Hematopoietic multipotent progenitor cell treated with erythropoietin and hydrocortisone succinate and interleukin-3 and kit ligand, for 8 days (in vitro differentiated cells): ENCODE data around the gene PKNOX2.

Experiments
- DNase-seq: peaks from one replicate; pipeline ENCODE4 v3.0.0-alpha.2; 2015

Gene PKNOX2

GRCh38 chr11:125289419-125290098 is 125.0 kb downstream of the PKNOX2 start:
- no peak for DNase-seq

DNA sequence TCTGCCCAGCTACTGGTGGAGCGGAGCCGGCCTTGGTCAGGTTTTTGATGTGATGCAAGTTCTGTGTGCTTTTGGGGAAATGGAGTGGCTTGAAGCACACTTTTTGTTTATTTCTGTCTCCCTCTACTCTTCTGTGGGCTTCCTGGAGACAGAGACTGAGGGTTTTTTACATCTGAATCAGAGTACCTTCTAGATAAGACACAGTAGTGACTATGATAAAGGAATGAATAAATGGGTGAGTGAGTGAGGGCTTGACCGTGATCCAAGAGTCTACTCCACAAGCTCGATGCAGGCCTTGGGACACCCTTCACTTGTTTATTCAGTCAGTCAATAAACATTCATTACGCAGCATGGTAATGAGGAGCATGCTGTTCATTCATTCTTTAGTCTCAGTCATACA is 125.7 kb downstream of the PKNOX2 start:
- DNase-seq: no peak

- no peak for DNase-seq
Measured at GRCh38 chr11:125292100-125292499, 127.5 kb downstream of the PKNOX2 start.

DNA sequence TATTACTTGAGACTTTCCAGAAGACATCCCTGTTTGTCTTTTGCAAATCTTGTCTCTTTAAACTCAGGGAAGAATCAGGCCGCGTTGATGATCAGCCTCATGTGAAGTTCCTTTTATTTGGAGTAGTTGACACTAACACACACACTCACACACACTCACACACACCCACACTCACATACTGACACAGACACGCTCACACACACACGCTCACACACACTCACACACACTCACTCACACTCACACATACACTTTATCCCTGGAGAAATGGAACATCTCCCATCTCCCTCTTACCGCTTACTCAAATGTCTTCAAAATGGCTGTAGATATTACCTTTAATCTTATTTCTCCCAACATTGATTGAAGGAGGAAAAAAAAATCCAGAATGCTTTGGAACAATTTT is 129.0 kb downstream of the PKNOX2 start:
- no peak for DNase-seq

GRCh38 chr11:125295931-125296330 is 131.4 kb downstream of the PKNOX2 start:
- DNase-seq: no peak

- no peak for DNase-seq
Measured at GRCh38 chr11:125297346-125297915, 132.9 kb downstream of the PKNOX2 start.

DNA sequence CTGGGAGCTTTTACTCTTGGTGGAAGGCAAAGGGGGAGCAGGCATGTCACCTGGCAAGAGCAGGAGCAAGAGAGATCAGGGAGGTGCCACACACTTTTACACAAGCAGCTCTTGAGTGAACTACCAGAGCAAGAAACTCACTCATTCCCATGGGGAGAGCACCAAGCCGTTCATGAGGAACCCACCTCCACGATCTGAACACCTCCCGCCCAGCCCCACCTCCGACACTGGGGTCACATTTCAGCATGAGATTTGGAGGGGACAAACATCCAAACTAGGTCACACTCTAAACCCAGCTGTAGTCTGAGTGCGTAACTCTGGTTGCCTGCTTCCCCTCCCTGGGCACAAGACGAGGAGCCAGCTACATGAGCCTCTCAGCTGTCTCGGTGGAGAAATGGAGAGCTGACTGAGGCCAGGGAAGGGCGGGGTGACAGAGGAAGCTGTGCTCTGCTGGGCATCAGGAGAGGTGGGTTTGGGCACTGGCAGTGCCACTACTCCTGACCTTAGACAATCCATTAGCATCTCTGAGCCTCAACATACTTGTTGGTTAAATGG is 134.6 kb downstream of the PKNOX2 start:
- DNase-seq: no peak

- no peak for DNase-seq
Measured at GRCh38 chr11:125299821-125300220, 135.3 kb downstream of the PKNOX2 start.

DNA sequence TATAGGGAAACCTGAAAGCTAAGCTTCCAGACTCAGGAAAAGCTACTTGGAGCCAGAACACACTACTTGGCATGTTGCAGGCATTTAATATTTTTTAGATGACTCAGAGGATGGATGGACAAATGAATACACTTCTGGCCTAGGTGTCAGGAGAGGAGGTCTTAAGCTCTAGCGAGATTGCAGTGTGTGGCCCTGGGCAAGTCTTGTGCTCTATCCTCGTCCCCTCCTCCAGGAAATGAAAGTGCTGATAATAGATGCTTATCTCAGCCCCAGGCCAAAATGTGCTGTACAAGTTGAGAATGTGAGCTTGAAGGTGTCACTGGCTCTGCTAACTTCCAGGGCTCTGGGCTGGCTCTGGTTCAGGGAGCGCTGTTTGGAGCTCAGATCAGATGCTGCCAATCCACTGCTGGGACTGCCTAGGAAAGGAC is 136.3 kb downstream of the PKNOX2 start:
- DNase-seq: no peak

DNA sequence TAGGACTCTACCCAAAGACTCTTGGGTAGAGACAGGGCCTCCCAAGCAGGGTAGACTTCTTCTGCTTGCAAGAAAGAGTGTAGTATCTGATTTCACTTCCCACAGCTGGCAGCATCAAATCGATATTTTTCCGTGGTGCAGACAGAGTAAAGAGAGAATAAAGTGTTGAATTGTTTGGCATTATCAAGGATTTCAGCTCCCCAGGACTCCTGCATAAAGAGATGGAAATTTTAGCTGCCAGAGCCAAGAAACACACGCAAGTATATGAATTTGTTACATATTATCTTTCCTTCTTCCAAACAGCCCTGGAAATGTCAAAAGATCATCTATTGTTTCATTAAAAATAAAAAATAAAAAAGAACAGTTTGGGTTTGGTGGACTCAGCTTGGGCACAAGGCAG is 136.8 kb downstream of the PKNOX2 start:
- no peak for DNase-seq

- no peak for DNase-seq
Measured at GRCh38 chr11:125303186-125303585, 138.6 kb downstream of the PKNOX2 start.

DNA sequence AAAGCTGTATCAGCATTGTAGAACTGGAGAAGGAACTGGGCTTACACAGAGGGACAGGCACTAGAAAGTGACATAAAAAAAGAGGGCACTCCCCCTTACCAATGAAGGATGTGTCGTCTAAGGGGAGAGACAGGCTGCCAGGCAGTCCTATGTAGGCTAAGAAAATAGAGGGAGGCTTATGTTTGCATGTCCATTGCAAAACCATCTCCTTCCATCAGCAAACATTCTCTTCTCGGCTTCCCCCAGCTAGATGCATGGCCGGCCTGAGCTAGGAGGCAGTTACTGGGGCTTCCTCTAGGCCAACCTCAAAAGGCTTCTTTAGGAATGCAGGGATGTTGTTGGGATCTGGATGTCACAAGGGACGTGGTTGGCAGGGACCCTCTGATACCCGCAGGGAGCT is 139.1 kb downstream of the PKNOX2 start:
- DNase-seq: no peak

DNA sequence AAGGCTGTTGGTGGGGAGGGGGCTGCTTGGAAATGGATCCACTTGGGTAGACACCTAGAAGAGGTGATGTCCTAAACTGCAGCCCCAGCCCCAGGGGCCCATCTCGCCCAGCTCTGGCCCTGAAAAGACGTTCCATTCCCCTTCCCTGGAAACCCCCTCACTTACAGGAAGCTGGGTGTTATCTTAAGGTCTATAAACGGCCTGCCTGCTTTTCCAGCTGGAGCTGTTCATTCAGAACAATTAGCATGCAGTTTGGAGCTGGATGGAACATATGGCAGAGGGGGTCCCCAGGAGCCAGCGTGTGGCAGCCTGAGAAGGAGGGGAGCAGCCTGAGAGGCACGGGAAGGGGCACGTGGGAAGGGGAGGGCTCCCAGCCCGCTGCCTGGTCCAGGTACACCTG is 139.6 kb downstream of the PKNOX2 start:
- no peak for DNase-seq

DNA sequence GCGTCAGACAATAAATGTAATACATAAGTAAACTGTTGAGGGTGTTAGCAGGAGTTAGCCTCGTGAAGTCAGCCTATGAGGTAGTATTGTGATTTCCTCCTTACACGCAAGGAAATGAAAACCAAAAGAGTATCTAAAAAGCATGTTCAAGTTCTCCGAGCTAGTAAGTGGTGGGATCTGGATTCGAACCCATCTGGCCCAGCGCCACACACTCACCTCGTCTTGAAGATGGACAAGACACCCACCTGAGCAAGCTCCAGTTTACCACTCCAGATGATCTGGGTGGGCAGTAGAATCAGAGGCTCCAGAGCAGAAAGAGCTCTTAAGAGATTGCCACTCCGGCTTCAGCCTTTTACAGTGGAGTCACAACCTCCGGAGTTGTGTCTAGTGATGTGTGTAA is 140.3 kb downstream of the PKNOX2 start:
- DNase-seq: no peak

DNA sequence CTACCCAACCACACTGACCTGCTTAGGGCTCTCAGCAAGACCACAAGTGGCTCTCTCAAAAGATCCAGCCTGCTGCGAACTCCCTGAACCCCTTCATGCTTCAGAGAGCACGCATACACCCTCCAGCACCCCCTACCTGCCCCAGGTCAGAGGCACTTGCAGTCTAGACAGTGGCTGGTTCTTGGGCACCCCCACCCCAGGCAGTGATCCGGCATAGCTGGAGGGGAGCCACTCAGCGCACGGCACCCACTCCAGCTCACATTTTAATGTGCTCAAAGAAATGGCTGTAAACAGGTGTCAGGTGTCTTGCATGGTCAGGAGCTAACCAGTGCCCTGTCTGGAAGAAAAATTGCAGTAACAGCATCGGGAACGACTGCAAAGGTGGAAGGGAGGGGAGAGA is 140.8 kb downstream of the PKNOX2 start:
- no peak for DNase-seq

GRCh38 chr11:125306476-125306875 is 141.9 kb downstream of the PKNOX2 start:
- no peak for DNase-seq

DNA sequence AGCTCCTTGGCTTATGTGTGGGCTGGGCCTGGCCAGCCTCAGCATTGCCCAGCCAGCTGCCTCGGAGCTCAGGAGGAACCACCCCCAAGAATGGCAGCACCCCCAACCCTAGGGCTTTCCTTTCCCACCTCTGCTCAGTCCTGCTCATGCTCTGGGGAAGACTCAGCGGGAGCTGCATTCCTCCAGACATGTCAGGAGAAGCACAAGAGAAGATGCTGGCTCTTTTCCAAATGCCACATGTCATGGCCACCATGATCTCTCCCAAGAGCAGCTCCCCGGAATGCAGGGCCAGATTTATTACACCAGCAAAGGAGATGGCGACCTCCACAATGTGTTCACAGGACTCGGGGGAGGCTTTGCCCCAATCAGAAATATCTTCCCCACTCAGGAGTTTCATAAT is 143.7 kb downstream of the PKNOX2 start:
- no peak for DNase-seq

DNA sequence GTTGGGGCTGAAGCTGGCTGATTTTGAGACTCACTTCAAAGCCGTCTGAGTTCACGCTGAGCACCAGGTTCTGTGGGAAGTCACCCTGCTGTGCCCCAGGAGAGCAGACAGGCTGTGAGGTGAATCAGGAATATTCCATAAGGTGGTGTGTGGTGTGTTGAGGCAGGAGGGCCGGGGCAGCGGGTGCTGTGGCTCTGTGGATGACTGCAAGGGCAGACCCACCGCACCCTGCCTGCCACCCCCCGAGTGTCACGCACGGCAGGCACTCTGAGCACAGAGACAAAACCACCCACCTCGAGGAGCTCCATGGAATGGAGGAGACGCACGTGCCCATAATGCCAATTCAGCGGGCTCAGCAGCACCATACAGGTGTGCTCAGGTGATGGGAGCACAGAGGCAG is 147.8 kb downstream of the PKNOX2 start:
- DNase-seq: no peak

GRCh38 chr11:125312812-125313211 is 148.3 kb downstream of the PKNOX2 start:
- no peak for DNase-seq

- no peak for DNase-seq
Measured at GRCh38 chr11:125313271-125314219, 149.0 kb downstream of the PKNOX2 start.

- no peak for DNase-seq
Measured at GRCh38 chr11:125314276-125315078, 149.9 kb downstream of the PKNOX2 start.

GRCh38 chr11:125315079-125315740 is 150.7 kb downstream of the PKNOX2 start:
- no peak for DNase-seq
